Activated T-helper 2 cell treated with anti-CD3 and anti-CD28 coated beads, Interferon-gamma antibody, Interleukin-2, Interleukin-4, amounts not matched to agents 10 μg/mL and 5 μg/mL and 100 μg/mL, durations not matched to agents 14 hours and 24 hours and 36 hours (primary cell): ENCODE measurements around the gene SEMA4G. TPM values are rescaled to one million over a fixed set of nuclear protein-coding genes. Genes with fewer than 3 reads are reported as not detected.

Experiments
- DNase-seq: peaks from one replicate; pipeline ENCODE4 v3.0.0; 2021; ENCODE audit warnings: low spot score
- H3K27ac Mint-ChIP-seq: one replicate; pipeline ENCODE4 v1.8.0; 2021; ENCODE audit warnings: mixed read lengths
- H3K27me3 Mint-ChIP-seq: one replicate; pipeline ENCODE4 v1.8.0; 2021; ENCODE audit warnings: low read depth, mixed read lengths
- H3K36me3 Mint-ChIP-seq: one replicate; pipeline ENCODE4 v1.8.0; 2021; ENCODE audit warnings: low read depth, mixed read lengths
- H3K4me1 Mint-ChIP-seq: one replicate; pipeline ENCODE4 v1.8.0; 2021; ENCODE audit warnings: low read depth, mixed read lengths
- H3K4me3 Mint-ChIP-seq: one replicate; pipeline ENCODE4 v1.8.0; 2021; ENCODE audit warnings: low read depth, mild to moderate bottlenecking, moderate library complexity, mixed read lengths
- H3K9me3 Mint-ChIP-seq: one replicate; pipeline ENCODE4 v1.8.0; 2021; ENCODE audit warnings: mixed read lengths
- intact Hi-C: fragments of 100-400 bp; cut with micrococcal nuclease; formaldehyde crosslinking; loops from one replicate; pipeline ENCODE4 v1.15.1; 2023
- total RNA-seq: library from RNA; stranded (reverse); gene quantifications from 2 replicates; pipeline ENCODE4 v1.2.3, GENCODE V29; 2022

SEMA4G gene
- total RNA-seq, 1 donor from 2014 or later, result 1.6 TPM

GRCh38 chr10:101007915-101008822 is 38.9 kb downstream of the SEMA4G start:
- Mint-ChIP-seq H3K4me1 (peaks cover 5% of the 10 kb centered on the region), H3K4me3 (no peak overlapping the region)

GRCh38 chr10:101008823-101009423 is 39.6 kb downstream of the SEMA4G start:
- H3K9me3 Mint-ChIP-seq, result no peaks in the 10 kb centered on the region
- DNase-seq, result no peak
- H3K4me1 Mint-ChIP-seq, result peaks cover 9% of the 10 kb centered on the region
- H3K36me3 Mint-ChIP-seq, result peaks cover 6% of the 10 kb centered on the region
- H3K27me3 Mint-ChIP-seq, result peaks cover 3% of the 10 kb centered on the region
- intact Hi-C loops, result no loop called here
- H3K27ac Mint-ChIP-seq, result no peak overlapping the region
- H3K4me3 Mint-ChIP-seq, result no peak overlapping the region

More at GRCh38 chr10:101007915-101008822, 38.9 kb downstream of the SEMA4G start:
- H3K27ac Mint-ChIP-seq, result no peak overlapping the region
- H3K27me3 Mint-ChIP-seq, result peaks cover 1% of the 10 kb centered on the region
- H3K36me3 Mint-ChIP-seq, result peaks cover 6% of the 10 kb centered on the region
- H3K9me3 Mint-ChIP-seq, result no peaks in the 10 kb centered on the region
- intact Hi-C loops, result no loop called here
- no peak for DNase-seq

GRCh38 chr10:101010329-101010728 is 41.0 kb downstream of the SEMA4G start:
- intact Hi-C loops, result loop anchor here (5.0 kb wide), 1 partner anchor 43 kb away; the partner anchor contains the start of gene SEMA4G
- Mint-ChIP-seq H3K27ac (no peak overlapping the region), H3K4me3 (no peak overlapping the region), H3K4me1 (peaks cover 20% of the 10 kb centered on the region), H3K27me3 (peaks cover 3% of the 10 kb centered on the region), H3K9me3 (no peaks in the 10 kb centered on the region), H3K36me3 (peaks cover 3% of the 10 kb centered on the region)
- no peak for DNase-seq

- intact Hi-C loops, result loop anchor here (2.0 to 5.0 kb wide), 2 partner anchors 21 to 44 kb away; partner anchors contain the start of gene SEMA4G
- DNase-seq, result no peak
- peaks cover 23% of the 10 kb centered on the region for H3K4me1 Mint-ChIP-seq
- peaks cover 11% of the 10 kb centered on the region for H3K27me3 Mint-ChIP-seq
- H3K4me3 Mint-ChIP-seq, result no peak overlapping the region
- no peaks in the 10 kb centered on the region for H3K9me3 Mint-ChIP-seq
- no peak overlapping the region for H3K27ac Mint-ChIP-seq
- no peaks in the 10 kb centered on the region for H3K36me3 Mint-ChIP-seq
These were observed 42.5 kb downstream of the SEMA4G start for GRCh38 chr10:101011517-101012423.

- Mint-ChIP-seq H3K4me3 (no peak overlapping the region), H3K9me3 (no peaks in the 10 kb centered on the region), H3K36me3 (no peaks in the 10 kb centered on the region), H3K4me1 (peaks cover 23% of the 10 kb centered on the region), H3K27me3 (peaks cover 20% of the 10 kb centered on the region), H3K27ac (peak overlapping the region; percentile 6)
- peak; percentile 68 for DNase-seq
- intact Hi-C loops, result loop anchor here (1.0 to 5.0 kb wide), 3 partner anchors 13 to 45 kb away; partner anchors contain the start of genes LZTS2 and SEMA4G
These were observed 43.4 kb downstream of the SEMA4G start for GRCh38 chr10:101012525-101013364.

- H3K27ac Mint-ChIP-seq, result peak overlapping the region; percentile 6
- intact Hi-C loops, result loop anchor here (1.0 to 5.0 kb wide), 3 partner anchors 14 to 46 kb away; partner anchors contain the start of genes LZTS2 and SEMA4G
- peaks cover 23% of the 10 kb centered on the region for H3K4me1 Mint-ChIP-seq
- no peaks in the 10 kb centered on the region for H3K36me3 Mint-ChIP-seq
- H3K9me3 Mint-ChIP-seq, result no peaks in the 10 kb centered on the region
- no peak for DNase-seq
- peaks cover 22% of the 10 kb centered on the region for H3K27me3 Mint-ChIP-seq
- H3K4me3 Mint-ChIP-seq, result no peak overlapping the region
These were observed 44.1 kb downstream of the SEMA4G start for GRCh38 chr10:101013365-101013825.

- peak; percentile 58 for DNase-seq
- Mint-ChIP-seq H3K4me3 (no peak overlapping the region), H3K27me3 (peaks cover 25% of the 10 kb centered on the region), H3K27ac (peak overlapping the region; percentile 40), H3K4me1 (peaks cover 26% of the 10 kb centered on the region), H3K36me3 (no peaks in the 10 kb centered on the region), H3K9me3 (no peaks in the 10 kb centered on the region)
- intact Hi-C loops, result loop anchor here (5.0 kb wide), 1 partner anchor 47 kb away; the partner anchor contains the start of gene SEMA4G
These were observed 45.1 kb downstream of the SEMA4G start for GRCh38 chr10:101014230-101014884.

- Mint-ChIP-seq H3K27me3 (peaks cover 28% of the 10 kb centered on the region), H3K4me3 (no peak overlapping the region), H3K36me3 (no peaks in the 10 kb centered on the region), H3K9me3 (no peaks in the 10 kb centered on the region), H3K4me1 (peaks cover 27% of the 10 kb centered on the region), H3K27ac (no peak overlapping the region)
- DNase-seq, result no peak
- intact Hi-C loops, result loop anchor here (5.0 kb wide), 1 partner anchor 48 kb away; the partner anchor contains the start of gene SEMA4G
These were observed 45.8 kb downstream of the SEMA4G start for GRCh38 chr10:101014966-101015581.

GRCh38 chr10:101015582-101015973 is 46.3 kb downstream of the SEMA4G start:
- H3K27ac Mint-ChIP-seq, result no peak overlapping the region
- H3K4me3 Mint-ChIP-seq, result no peak overlapping the region
- no peaks in the 10 kb centered on the region for H3K9me3 Mint-ChIP-seq
- intact Hi-C loops, result no loop called here
- H3K4me1 Mint-ChIP-seq, result peaks cover 27% of the 10 kb centered on the region
- no peak for DNase-seq
- peaks cover 29% of the 10 kb centered on the region for H3K27me3 Mint-ChIP-seq
- H3K36me3 Mint-ChIP-seq, result no peaks in the 10 kb centered on the region

- H3K9me3 Mint-ChIP-seq, result no peaks in the 10 kb centered on the region
- no peaks in the 10 kb centered on the region for H3K36me3 Mint-ChIP-seq
- no peak for DNase-seq
- no peak overlapping the region for H3K4me3 Mint-ChIP-seq
- peaks cover 27% of the 10 kb centered on the region for H3K4me1 Mint-ChIP-seq
- no peak overlapping the region for H3K27ac Mint-ChIP-seq
- H3K27me3 Mint-ChIP-seq, result peaks cover 33% of the 10 kb centered on the region
- intact Hi-C loops, result no loop called here
These were observed 47.5 kb downstream of the SEMA4G start for GRCh38 chr10:101016814-101017213.
